Stomach (tissue), 4 donors: ENCODE results near the gene P2RY8.

ENCODE experiments used
- EP300 ChIP-seq: sonication (generic); formaldehyde crosslinking; IDR thresholded peaks from one replicate; pipeline ENCODE4 v1.6.1; 2017; ENCODE audit warnings: antibody characterized with exemption
- TF ChIP-seq, protein P1 (sequence below), 7 experiments: fragments of 450-650 bp in 4 of 7; fragments of 200-600 bp in 3 of 7; sonication (generic) in 3 of 7; IDR thresholded peaks; one replicate each; pipeline ENCODE4 v1.5.1; 2016 to 2019; ENCODE audit warnings: antibody characterized with exemption in 7 of 7, control low read depth in 2 of 7, mild to moderate bottlenecking in 1 of 7

DNA sequence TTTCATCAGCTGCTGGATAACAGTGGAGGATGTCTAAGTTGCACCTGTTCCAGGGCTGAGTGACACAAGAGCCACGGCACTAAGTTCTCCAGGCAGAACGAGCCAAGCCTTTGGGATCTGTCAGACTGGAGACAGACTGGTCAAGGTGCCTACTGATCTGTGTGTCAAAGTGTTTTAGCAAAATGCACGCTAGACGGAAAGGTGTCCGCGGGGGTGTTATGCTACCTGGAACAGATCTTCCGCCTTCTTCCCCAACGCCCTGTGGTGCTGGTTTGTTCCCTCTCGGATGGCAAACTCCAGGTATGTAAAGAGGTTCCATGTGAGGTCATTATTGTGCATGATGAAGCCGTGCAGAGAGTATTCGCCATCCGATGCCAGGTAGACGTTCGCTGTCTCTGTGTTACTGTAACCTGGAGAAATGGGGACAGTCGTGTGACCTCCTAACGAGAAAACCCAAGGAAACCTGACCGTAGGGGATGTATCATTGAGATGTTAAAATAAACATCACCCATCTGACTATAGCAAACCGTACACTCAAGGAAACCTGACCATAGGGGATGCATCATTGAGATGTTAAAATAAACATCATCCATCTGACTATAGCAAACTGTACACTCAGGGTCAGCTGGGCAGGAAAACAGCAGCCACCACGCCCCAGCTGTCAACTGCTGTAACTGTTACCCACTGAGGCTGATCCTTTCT lies 115.4 kb downstream of the P2RY8 start:
- TF ChIP-seq, protein P1, sequence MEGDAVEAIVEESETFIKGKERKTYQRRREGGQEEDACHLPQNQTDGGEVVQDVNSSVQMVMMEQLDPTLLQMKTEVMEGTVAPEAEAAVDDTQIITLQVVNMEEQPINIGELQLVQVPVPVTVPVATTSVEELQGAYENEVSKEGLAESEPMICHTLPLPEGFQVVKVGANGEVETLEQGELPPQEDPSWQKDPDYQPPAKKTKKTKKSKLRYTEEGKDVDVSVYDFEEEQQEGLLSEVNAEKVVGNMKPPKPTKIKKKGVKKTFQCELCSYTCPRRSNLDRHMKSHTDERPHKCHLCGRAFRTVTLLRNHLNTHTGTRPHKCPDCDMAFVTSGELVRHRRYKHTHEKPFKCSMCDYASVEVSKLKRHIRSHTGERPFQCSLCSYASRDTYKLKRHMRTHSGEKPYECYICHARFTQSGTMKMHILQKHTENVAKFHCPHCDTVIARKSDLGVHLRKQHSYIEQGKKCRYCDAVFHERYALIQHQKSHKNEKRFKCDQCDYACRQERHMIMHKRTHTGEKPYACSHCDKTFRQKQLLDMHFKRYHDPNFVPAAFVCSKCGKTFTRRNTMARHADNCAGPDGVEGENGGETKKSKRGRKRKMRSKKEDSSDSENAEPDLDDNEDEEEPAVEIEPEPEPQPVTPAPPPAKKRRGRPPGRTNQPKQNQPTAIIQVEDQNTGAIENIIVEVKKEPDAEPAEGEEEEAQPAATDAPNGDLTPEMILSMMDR (IDR thresholded peaks at IDR 0.05), result no peak
- TF ChIP-seq EP300, result no peak
